GM21786 (cell line): Measurements from ENCODE around the gene MZT2A.
A peak's percentile ranks its signal among the peaks of the same experiment; 100 is the strongest.
"Not testable (repeated sequence)": the region's sequence is repeated elsewhere in the genome, so short reads cannot be mapped to it uniquely, and the experiment has no call there.

Experiments used
- ATAC-seq: cut with Tn5 transposase; IDR thresholded peaks from one replicate; pipeline ENCODE4 v1.9.1; 2021; ENCODE audit not compliant: unreplicated experiment

MZT2A gene

DNA sequence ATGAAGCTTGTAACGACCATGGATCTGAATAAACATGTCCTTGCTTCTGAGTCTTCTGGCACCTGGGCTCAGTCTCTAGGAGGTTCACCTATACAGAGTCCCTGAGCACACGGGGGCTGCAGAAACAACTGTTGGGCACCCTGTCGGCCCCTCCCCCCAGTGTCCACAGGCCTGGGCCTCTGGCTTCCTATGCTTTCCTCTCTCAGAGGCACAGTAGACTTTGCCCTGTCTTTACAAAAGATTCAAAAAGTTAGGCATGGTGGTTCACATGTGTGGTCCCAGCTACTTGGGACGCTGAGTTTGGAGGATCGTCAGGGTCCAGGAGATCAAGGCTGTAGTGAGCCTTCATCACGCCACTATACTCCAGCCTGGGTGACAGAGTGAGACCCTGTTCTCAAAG, 29.3 kb upstream of the MZT2A start:
- ATAC-seq, result not testable (repeated sequence)

GRCh38 chr2:131520526-131520925, 28.3 kb upstream of the MZT2A start:
- ATAC-seq, result no peak

DNA sequence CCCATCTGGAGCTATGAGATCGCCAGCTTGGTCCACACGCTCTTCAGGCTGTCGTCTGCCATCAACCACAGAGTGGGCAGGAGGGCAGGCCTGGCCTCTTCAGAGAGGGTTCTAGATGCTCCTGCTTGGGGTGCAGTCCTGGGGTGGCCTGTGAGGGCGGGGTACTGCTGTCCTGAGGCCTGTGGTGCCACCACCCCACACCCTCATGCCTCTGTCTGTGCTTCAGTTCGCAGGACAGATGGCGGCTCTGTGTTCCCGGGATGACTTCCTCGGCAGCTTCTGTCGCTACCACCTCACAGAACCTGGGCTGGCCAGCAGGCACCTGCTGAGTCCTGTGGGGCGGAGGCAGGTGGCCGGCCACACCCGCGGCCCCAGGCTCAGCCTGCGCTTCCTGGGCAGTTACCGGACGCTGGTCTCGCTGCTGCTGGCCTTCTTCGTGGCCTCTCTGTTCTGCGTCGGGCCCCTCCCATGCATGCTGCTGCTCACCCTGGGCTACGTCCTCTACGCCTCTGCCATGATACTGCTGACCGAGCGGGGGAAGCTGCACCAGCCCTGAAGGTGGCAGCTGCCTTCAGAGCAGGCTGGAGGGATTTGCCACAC, 27.8 kb upstream of the MZT2A start:
- not testable (repeated sequence) for ATAC-seq

- no peak for ATAC-seq
These were observed 27.3 kb upstream of the MZT2A start for GRCh38 chr2:131519466-131519865.

GRCh38 chr2:131518531-131518930, 26.3 kb upstream of the MZT2A start:
- not testable (repeated sequence) for ATAC-seq

DNA sequence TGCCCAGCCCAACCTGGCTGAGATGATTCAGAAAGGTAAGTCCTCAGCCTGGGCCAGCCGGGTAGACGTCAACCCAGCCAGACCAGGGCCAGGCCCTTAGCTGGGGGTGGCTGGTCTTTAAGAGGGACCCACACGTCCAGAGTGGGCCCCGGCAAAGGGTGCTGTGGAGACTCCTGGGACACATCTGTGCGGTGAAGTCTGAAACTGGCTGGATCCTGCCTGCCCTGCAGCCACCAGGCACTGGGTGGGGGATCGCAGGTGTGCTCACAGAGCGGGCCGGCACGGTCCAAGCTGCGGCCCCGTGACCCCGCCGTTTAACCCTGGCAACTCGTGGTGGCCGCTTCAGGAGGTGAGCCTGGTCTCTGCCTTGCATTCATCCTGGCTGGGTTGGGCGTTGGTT, 25.7 kb upstream of the MZT2A start:
- ATAC-seq, result not testable (repeated sequence)

- no peak for ATAC-seq
These were observed 25.1 kb upstream of the MZT2A start for GRCh38 chr2:131517106-131517831.

GRCh38 chr2:131516621-131517020, 24.4 kb upstream of the MZT2A start:
- not testable (repeated sequence) for ATAC-seq

GRCh38 chr2:131516011-131516410, 23.8 kb upstream of the MZT2A start:
- no peak for ATAC-seq

GRCh38 chr2:131515235-131515634, 23.0 kb upstream of the MZT2A start:
- ATAC-seq, result not testable (repeated sequence)

GRCh38 chr2:131514408-131515166, 22.4 kb upstream of the MZT2A start:
- ATAC-seq, result peak; percentile 76

DNA sequence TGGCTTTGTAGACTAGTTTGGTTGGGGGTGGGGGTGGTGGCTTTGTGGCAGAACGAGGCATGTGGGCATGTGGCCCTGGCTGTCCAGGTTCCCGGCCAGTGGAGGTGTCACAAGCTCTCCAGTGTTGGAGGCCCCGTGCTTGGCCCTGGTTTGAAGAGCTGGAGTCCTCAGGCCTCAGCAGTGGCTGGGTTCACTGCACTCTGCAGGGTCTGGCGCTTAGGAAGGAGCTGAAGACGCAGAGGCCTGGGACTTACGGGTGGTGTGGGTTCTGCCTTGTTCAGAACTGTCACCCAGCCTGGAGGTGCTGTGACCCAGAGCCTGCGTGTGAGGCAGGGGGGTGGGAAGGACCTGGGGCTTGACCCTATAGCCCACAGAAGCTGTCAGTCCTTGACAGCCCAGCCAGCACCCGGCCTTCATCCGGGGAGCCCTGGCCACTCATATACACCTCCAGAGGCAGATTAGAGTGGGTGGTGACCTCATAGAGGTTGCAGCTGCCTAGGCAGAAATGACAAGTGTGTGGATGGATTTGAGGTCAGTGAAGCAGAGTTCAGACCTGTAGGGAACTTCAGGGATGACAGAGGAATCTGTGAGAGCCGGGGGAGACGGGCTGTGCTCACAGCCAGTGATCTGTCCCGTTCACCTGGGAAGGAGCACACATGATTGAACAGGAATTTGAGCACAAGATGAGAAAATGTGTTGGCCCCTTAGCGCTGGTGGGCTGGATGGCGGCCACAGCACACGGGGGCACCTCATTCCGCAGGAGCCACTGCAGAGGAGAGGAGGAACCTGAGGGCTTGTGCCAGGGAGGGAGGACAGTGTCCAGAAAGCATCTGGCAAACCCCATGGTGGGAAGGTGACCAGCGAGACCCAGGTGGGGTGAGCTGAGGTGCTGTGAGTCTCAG, 20.0 kb upstream of the MZT2A start:
- ATAC-seq, result not testable (repeated sequence)

GRCh38 chr2:131511291-131511968, 19.2 kb upstream of the MZT2A start:
- ATAC-seq, result not testable (repeated sequence)

DNA sequence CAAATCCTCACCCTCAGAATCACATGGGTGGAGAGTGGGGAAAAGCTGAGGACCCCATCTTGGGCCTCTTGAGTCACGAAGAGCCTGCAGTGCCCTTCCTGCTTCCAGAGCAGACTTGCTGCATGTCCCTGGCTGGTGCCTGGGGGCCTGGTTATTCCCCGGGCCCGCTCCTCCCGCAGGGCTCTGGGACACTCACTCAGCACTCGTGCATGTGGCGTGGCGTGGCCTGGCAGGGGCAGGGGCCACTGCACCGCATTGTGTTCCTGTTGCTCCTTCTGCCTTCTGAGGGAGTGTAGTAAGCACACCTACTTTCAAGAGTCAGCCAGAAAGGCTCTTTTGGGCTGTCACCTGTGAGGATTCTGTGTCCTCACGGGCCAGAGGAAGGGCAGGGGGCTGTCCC, 17.4 kb upstream of the MZT2A start:
- no peak for ATAC-seq

DNA sequence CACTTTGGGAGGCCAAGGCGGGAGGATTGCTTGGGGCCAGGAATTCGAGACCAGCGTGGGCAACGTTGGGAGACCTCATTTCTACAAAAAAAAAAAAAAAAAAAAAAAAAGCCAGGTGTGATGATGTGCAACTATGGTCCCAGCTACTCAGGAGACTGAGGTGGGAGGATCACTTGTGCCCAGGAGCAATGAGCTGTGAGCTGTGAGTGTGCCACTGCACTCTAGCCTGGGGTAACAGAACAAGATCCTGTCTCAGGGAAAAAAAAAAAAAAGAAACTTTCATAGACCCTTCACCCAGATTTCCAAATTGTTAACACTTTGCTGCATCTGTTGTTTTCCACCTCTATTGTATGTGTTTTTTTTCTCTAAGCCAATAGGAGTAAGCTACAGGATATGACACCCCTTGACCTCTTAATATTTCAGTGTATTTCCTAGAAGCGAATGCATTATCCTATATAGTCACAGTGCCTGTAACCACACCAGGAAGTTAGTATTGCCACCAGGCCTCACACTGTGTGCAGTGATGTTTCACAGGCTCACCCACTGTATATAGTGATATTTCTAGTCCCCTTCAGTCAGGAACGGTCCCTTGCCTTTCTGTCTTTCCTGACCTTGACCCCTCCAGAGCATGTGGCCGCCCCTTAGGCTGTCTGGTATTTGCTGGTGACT, 12.0 kb upstream of the MZT2A start:
- ATAC-seq, result not testable (repeated sequence)

DNA sequence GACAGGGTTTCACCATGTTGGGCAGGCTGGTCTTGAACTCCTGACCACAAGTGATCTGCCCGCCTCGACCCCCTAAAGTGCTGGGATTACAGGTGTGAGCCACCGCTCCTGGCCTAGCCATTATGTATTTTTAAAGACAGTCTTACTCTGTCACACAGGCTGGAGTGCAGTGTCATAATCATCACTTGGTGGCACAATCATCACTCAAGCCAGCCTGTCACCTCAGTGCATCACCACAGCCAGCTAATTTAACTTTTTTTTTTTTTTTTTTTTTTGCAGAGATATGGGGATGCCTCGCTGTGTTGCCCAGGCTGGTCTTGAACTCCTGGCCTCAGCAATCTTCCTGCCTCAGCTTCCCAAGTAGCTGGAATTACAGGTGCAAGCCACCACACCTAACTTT, 11.4 kb upstream of the MZT2A start:
- ATAC-seq, result not testable (repeated sequence)

DNA sequence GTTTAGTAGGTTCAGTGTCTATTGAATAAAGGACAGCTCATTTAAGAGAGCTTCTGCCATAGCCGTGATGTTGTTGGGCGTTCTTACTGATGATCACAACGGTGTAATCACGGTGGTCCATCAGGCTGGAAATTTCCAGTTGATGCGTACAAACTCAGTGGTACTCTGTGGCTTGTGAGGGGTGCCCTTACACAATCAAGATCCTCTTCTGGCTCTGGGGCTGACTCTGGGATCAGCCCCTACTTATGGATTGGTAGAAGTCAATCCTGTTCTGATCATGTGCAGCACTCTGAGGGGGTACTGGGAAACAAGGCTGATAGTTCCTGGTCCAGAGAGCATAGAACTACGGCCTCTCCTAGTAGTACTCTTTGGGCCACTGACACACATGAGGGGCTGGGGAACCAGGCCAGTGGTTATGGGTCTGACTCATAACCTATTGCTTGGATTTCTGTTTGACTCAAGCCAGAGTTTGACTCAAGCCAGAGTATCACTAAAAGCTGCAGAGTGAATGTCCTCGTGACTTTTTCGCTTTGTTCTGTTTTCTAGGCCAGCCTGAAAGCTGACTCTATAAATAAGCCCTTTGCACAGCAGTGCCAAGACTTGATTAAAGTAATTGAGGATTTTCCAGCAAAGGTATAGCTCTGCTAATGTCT, 6.2 kb upstream of the MZT2A start:
- ATAC-seq, result peak; percentile 91

DNA sequence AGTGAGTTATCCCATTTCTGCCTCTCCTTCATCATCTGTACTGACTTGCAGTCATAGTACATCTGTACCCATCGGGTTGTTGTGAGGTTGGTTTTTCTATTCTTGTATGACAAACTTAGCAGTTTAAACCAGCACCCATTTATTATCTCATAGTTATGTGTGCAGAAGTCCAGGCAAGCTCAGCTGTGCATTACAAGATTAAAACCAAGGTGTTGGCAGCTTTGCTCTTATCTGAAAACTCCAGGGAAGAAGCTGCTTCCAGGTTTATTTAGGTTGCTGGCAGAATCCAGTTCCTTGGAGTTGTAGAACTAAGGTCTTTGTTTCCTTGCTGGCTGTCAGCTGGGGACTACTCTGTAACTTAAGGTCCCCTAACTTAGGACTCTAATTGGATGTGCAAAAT, 3.3 kb upstream of the MZT2A start:
- ATAC-seq, result not testable (repeated sequence)
